ENCODE measurements around the gene ZCCHC7.
"Not testable (repeated sequence)": the region's sequence is repeated elsewhere in the genome, so short reads cannot be mapped to it uniquely, and the experiment has no call there.

ZCCHC7 gene

DNA sequence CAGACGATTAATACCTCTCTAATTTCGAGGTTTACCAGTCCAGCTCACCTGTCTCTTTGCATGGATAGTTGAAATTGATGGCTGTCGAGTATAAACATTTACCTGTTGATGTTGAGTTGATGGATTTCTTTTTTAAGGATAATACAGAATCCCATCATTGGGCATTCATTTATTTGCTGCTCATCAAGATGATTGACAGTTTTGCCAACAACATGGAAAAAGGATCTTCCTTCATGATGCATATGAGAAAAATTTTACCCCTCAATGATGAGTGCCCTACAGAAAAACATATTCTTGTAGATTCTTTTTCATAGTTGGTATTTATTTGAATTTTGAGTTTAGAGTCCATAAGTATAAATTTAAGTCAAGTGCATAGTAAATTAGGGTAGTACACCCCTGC is 59.2 kb downstream of the ZCCHC7 start:
- DNase-seq, result no peak

DNA sequence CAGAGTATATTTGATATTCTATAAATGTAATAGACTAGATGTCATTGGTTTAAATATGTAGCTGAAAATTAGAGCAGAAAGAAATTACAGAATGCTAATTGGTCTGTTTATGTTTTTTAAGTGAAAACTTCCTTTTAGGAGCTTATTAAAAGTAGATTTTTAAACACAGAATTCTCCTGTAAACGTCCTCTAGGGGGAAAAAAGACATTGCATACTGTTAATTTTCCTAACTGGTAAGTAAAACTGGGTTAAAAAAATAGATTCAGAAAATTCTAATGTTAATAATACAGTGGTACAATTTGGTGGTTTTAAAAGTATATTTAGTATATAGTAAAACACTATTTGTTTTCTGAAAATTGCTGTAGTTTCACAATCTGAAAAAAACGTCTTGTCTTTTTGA is 59.8 kb downstream of the ZCCHC7 start:
- no peak for DNase-seq

DNA sequence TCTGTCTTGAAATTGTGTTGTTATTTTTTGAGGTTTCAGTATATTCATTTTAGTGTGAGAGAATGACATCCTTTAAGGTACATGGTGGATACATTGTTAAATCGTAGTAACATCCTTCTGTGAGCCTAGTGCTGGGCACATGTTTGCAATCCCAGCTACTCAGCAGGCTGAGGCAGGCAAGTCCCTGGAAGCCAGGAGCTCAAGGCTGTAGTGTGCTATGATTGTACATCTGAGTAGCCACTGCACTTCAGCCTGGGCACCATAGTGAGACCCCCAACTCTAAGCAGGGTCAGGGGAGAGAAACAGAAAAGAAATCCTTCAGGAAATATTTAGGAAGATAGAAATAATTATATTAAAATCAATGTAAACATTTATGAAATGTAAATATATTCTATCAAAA is 62.3 kb downstream of the ZCCHC7 start:
- no peak for DNase-seq

DNA sequence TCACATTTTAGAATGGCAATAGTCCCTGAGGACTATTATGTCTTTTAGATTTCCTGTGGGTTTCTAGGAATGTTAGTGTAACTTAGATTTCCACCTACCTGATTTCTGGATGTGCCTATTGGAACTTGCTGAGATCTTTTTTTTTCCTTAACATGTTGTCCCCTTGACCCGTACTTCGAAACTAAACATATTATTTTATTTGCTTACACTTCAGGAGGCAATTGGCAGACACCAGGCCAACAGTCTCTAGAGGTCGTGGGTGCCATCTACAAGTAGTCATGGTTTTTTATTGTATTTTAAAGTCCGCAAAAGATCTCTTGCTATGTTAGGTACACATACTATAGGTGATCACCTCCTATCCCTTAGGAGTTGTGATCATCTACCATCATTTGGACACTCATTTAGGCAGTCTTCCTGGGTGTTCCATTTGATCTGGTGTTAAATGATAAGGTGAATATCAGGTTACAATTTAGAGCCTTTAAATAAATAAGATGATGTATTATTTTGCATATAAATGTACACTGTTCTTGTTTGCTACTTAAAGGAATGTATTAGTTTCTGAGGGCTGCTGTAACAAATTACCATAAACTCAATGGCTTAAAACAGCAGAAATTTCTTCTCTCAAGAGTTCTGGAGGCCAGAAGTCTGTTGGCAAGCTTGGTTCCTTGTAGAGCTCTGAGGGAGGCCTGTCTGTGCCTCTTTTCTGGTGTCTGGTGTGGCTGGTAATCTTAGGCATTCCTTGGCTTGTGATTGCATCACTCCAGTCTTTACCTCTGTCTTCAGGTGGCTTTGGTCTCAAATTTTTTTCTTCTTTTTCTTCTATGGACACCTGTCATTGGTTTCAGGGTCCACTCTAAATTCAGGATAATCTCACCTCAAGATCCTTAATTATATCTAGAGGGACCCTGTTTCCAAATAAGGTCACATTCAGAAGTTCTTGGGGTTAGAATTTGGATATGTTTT is 64.8 kb downstream of the ZCCHC7 start:
- no peak for DNase-seq

DNA sequence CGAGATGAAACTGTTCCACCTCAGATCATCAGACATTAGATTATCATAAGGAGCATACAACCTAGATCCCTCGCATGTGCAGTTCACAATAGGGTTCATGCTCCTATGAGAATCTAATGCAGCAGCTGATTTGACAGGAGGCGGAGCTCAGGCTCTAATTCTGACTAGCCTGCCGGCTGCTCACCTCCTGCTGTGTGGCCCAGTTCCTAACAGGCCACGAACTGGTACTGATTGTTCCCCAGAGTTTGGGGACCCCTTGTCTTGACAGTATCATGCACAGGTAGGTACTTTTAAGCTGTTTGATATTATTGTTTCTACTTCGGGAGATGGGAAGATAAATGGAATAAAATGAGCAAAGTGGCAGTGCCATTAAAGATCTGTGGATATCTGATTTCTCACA is 66.9 kb downstream of the ZCCHC7 start:
- no peak for DNase-seq

DNA sequence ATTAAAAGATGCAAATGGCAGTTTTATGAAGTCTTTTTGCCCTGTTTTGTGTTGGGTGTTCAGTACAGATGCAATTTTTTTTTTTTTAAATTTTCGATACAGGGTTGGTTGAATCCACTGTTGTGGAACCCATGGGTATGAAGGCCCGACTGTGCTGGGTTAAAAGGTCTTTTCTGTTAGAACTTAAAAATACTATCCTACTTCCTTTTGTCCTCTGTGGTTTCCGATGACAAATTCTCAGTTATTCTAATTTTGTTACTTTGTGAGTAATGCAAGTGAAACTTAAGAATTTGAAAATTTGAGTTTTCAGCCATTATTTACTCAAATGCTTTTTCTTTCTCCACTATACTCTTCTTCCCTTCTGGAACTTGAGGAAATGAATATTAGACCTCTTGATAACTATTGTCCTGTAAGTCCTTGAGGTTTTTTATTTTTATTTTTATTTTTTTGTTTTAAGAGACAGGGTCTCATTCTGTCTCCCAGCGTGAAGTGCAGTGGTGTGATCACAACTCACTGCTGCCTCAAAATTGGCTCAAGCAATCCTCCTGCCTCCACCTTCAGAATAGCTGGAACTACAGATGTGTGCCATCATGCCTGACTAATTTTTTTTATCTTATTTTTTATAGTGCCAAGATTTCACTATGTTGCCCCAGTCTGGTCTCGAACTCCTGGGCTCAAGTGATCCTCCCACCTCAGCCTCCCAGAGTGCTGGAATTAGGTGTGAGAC is 67.5 kb downstream of the ZCCHC7 start:
- no peak for DNase-seq

DNA sequence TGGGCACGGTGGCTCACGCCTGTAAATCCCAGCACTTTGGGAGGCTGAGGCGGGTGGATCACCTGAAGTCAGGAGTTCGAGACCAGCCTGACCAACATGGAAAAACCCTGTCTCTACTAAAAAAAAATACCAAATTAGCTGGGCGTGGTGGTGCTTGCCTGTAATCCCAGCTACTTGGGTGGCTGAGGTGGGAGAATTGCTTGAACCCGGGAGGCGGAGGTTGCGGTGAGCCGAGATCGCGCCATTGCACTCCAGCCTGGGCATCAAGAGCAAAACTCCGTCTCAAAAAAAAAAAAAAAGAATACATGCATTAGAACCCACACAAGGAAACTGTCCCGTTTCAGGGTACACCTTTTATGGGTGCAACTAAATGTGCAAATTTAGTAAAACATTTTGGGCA is 70.4 kb downstream of the ZCCHC7 start:
- DNase-seq, result not testable (repeated sequence)

DNA sequence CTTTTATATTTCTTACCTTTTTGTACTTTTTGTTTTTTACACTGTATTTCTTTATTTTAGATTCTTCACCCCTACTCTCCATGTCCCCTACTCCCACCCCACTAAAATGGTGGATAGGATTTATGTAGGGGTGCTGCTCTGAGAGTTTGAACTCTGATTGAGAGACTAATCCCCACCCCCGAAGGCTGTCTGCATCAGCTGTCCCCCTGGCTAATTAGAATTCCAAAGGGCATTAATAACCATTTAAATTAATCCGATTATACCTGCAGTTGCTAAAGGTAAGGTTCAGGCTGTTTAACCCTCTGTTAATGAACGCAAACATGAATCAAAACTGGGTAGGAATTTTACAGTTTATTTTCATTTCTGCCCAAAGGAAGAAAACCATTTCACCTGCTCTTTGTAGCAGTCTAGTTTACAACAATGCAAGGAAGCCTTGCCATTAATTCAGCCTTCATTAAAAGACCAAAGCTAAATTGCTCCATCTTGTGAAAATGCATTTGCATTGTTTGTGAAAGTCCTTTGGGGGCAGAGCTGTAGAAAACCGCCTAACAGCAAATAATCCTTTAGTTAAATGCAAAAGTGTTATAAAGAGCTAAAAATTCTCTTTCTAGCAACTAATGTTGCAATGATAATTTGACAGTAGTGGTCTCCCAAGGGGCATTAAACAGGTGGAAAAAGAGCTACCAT is 71.2 kb downstream of the ZCCHC7 start:
- no peak for DNase-seq

DNA sequence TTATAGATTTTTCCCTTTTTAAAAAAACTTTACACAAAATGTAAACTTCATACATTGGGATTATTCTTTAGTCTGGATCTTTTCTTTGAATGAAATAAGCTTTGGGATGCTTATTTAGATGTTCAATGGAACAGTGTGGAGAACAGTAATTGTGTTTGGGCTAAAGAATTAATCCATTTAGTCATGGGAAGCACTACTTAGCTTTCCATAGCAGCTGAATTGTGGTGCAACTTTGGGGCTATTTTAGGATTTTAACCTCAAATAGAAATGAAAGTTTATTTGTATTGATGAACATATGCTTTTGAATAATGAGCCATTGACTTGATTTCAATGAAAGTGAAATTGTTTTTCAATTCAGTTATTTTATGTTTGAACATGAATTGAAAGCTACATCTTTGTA is 72.4 kb downstream of the ZCCHC7 start:
- no peak for DNase-seq

DNA sequence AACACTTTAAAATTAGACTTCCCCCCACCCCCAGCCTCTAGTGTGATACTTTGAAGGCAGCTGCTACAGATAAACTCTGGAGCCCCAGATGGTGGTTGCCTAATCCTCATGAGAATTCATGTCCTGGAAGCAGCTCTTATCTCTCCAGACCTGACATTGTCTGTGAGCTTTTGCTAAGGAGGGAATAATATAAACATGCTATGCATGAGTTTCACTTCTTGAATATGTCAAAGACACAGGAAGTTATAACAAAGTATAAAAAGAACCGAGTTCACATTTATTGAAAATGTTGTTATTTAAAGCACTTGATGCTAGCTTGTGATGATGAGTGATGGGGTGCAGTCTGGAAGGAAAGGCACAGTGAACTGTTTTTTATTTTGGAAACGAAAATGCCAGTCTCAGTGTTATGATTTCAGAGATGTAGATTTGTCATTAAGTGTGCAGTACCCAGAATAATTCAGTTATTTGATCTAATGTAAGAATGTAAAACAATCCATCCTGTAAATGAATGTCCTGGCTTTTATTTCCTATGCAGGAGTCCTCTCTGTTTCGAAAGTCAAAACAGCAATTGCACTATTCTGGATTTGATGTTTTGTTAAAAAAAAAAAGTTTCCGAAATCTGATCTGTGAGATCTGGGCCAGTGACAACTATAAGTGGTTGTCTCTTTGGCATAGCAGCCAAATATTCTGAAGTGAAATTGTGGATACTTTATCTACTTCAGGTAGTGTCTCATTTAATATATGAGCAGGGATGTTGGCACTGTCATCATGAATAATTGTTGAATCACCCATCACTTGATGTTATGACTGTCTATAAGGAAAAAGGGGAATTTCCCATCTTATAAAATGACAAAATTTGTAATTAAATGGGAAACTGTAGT is 77.0 kb downstream of the ZCCHC7 start:
- peak; percentile 21 for DNase-seq

DNA sequence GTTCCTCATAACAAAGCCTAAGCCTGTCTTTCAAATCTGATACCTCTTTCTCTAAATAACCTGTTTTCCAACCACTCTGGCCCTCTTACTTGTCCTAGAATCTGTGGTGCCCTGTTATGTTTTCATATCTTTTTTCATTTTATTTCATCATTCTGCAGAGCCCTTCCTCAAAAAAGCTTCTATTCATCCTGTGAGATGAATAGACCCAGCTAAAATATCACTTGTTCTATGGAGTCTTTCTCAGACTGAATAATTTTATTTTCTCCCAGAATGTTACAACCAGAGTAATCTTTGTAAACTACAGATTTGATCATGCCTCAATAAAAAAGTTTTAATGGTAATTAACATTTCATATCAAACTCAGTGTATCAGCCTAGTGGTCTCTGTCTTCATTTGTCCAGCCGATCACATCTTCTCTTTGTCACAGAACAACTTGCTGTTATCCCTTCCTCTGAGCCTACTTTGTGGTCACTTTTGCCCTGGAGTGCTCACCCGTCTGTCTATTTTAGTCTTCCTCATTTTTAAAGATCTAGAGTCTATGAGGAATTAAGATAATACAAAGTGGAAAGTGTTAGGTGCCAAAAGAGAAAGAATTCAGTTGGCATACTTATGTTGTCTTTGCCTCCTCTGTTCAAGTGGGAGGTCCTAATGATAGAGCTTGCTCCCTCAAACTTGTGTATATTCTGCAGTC is 77.8 kb downstream of the ZCCHC7 start:
- DNase-seq, result no peak

DNA sequence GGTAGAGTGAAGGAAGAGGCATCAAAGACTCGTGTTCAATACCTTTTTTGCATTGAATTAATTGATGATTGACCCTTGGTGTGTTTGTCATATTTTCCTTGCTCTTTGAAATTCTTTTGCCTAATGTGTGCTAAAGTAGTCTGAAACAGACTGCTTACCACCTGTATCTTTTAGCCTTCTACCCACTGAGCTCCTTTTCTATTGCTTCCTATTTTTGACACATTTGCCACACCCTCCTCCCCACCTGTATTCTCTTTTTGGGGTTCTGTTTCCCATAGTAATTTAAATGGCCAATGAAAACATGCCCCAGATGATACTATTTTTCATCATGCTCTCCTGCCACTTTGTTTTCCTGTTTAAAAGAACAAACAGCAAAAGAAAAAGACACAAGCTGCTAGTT is 78.5 kb downstream of the ZCCHC7 start:
- DNase-seq, result no peak

DNA sequence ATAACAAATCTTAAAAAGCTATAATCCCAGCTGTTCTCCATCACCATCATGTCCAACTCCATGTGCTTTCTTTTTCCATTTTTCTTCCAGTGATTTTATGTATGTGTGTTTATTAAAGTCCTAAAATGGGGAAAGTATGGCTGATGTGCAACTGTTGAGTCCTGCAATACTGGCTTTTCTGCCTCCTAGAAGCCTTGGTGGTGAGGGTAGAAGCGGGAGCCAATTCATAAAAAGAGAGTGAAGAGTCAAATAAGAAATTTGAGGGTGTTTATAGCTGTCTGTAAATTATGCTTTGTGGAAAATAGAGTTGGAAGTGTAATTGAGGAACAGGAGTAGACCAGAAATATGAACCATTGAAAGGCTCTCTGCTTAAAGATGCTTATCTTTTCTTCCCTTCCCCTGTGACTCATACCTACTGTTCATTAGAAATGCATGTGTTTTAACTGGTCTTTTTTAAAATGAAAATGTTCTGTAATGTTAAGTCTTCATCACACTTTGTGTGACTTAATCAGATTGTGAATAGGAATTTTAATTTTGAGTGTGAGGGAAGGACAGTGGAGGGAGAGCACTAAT is 80.1 kb downstream of the ZCCHC7 start:
- peak; percentile 22 for DNase-seq

DNA sequence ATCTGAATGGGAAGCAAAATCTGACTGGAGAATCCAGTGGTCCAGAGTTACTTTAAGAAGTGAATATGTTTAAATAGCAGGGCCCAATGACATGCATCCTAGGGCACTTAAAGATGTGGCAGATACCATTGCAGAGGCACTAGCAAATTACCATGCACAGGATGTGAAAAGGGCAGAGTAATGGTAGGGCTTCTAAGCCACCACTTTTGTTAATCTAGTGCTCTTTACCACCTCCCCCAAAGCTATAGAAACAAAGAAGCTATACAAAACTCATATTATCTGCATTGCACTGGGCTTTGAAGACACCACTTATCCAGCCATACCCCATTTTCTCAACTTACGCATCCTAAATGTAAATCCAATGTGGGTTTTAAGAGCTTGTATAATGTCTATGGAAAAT is 81.2 kb downstream of the ZCCHC7 start:
- no peak for DNase-seq

DNA sequence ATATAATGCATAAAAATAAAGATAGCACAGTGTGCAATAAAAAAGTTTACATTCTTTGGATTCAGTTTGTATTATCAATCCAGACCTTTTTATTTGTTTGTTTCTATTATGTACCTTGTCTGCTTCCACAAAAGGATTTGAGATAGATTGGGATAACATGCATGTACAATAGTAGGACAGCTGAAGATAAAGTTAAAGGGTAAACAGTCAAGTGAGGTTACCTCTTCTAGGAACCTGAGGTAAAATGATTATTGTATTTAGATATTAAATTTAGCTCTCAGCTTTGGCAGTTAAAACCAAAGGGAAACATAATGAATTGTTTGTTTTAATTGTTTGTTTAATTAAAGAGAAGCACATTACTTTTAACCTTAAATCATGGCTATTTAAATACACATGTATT is 81.7 kb downstream of the ZCCHC7 start:
- DNase-seq, result no peak

DNA sequence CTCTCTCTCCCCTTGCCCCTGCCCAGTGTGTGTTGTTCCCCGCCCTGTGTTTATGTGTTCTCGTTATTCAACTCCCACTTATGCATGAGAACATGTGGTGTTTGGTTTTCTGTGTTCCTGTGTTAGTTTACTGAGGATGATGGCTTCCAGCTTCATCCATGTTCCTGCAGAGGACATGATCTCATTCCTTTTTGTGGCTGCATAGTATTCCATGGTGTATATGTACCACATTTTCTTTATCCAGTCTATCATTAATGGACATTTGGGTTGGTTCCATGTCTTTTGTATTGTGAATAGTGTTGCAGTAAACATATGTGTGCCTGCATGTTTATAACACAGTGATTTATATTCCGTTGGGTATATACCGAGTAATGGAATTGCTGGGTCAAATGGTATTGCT is 83.1 kb downstream of the ZCCHC7 start:
- DNase-seq, result not testable (repeated sequence)

DNA sequence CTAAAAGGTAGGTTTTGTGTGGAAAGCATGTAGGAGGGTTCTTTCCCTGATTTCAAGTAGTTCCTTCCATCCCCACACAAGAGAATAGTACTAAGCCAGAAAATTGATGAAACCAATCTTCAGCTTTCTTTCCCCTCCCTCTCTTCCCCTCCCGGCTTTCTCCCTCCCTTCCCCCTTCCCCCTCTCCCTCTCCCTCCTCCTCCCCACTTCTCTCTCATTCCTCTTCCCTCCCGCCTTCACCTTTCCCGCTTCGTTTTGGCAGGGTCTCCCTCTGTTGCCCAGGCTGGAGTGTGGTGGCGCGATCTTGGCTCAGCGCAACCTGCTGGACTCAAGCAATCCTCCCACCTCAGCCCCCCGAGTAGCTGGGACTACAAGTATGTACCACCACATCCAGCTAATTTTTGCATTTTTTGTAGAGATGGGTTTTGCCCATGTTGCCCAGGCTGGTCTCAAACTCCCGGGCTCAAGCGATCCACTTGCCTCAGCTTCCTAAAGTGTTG is 85.8 kb downstream of the ZCCHC7 start:
- no peak for DNase-seq

DNA sequence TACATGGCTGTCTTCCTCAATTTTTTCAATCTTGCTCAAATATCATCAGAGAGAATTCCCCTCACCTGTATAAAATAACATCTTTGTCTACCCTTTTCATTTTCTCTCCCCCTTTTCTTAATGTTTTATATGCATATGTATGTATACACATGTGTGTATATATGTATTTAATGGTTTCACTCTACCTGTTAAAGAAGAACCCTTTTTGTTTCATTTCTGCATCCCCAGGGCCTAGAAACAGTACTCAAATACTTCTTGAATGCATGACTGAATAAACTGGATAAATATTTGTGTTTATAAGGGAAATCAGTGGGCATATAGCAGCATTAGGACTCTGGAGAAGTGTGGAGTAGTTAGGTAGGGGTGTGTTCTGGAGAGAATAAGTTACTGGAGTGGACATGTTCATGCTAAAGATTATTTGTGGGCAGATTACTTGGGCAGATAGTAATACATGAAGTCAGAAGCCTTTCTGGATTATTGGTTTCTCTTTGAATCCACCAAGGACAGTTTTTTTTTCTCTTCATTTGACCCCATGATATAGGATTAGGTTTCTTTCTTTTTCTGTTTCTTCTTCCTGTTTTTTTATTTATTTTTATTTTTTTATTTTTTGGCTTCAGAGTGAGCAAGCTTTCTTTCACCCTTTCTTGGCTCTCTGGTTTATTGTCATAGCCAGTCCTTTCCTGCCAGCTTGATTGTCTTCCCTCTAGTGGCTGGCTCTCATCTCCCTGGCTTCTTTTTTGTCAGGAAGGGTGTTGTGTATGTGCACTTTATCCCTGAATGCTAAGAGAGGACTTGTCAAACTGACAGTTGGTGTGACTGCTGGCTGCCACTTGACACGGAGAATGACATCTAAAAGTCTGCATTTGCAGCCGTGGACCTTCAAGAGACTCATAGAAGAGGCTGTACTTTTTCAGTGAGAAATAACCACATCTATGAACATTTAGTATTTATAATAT is 89.3 kb downstream of the ZCCHC7 start:
- DNase-seq, result no peak

DNA sequence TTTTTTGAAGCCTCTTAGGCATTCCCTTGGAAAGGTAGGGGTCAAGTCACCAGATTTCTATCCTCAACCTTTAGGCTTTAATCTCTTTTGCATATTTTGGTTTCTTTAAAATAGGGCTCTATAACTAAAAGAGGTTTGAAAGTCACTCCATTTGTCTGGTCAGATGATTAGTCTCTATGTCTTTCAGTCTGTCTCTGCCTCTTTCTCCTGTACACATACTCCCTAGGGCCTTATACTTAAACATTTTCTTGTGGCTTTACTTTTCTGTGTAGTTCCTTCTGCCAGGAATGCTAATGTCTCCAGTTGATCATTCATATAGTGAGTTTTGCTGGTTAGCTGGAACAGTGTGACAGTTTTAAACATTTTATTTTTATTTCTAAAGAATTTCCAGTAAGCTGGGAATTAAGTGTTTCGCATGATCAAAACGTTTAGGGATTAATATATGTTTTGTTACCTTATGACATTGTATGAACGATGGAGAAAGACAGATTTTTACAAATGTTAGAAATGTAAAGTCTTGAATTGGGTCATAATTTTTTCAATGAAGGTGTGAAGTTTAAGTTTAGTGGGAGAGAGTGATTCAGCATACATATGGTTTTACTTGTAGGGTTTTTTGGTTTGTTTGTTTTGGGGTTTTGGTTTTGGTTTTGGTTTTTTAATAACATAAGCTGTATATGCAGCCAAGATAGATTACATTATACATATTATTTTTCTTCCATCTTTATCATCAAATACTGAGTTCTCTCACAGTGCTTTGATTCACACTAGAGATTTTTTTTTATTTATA is 90.6 kb downstream of the ZCCHC7 start:
- DNase-seq, result no peak
